Neural cell (in vitro differentiated cells): ENCODE data around the gene RPL22. TPM values are rescaled to one million over a fixed set of nuclear protein-coding genes. Genes with fewer than 3 reads are reported as not detected.
A peak's percentile ranks its signal among the peaks of the same experiment; 100 is the strongest.

Experiments used
- H2AFZ ChIP-seq: fragments of 200-600, 300-800 bp; sonication (generic), shearing (Covaris generic); 2 replicates; pipeline ENCODE4 v1.6.0; 2014; ENCODE audit warnings: low read depth, mild to moderate bottlenecking, antibody characterized with exemption, low read length, moderate library complexity
- H3F3A ChIP-seq: fragments of 200-600 bp; shearing (Covaris generic); 2 replicates; pipeline ENCODE4 v1.6.1; 2016; ENCODE audit warnings: mild to moderate bottlenecking, moderate library complexity, mixed read lengths, antibody characterized with exemption, low read length; ENCODE audit not compliant: insufficient read depth, poor library complexity, severe bottlenecking
- H3K27ac ChIP-seq: fragments of 200-600, 300-800 bp; sonication (generic), shearing (Covaris generic); 2 replicates; pipeline ENCODE4 v1.5.1; 2014; ENCODE audit warnings: mild to moderate bottlenecking, low read length, moderate library complexity
- H3K27me3 ChIP-seq: fragments of 300-800, 200-600 bp; sonication (generic), shearing (Covaris generic); 2 replicates; pipeline ENCODE4 v1.6.0; 2014; ENCODE audit warnings: mild to moderate bottlenecking, low read depth, low read length, moderate library complexity; ENCODE audit not compliant: insufficient read depth
- H3K36me3 ChIP-seq: fragments of 300-800, 200-600 bp; sonication (generic), shearing (Covaris generic); 2 replicates; pipeline ENCODE4 v1.5.1; 2014; ENCODE audit warnings: mild to moderate bottlenecking, antibody characterized with exemption, low read length, moderate library complexity; ENCODE audit not compliant: insufficient read depth
- H3K4me2 ChIP-seq: fragments of 300-800, 200-600 bp; sonication (generic), shearing (Covaris generic); 2 replicates; pipeline ENCODE4 v1.6.0; 2014; ENCODE audit warnings: mild to moderate bottlenecking, low read length
- H3K4me3 ChIP-seq: fragments of 300-800, 200-600 bp; sonication (generic), shearing (Covaris generic); 2 replicates; pipeline ENCODE4 v1.5.1; 2014; ENCODE audit warnings: mild to moderate bottlenecking, low read length, moderate library complexity
- H3K79me2 ChIP-seq: fragments of 200-600 bp; shearing (Covaris generic); replicated peaks from 2 replicates; pipeline ENCODE4 v1.6.0; 2014; ENCODE audit warnings: mild to moderate bottlenecking, low read length, moderate library complexity; ENCODE audit not compliant: insufficient read depth
- H3K9ac ChIP-seq: fragments of 300-800, 200-600 bp; sonication (generic), shearing (Covaris generic); 2 replicates; pipeline ENCODE4 v1.6.1; 2016; ENCODE audit warnings: mild to moderate bottlenecking, low read length, mixed read lengths
- H3K9me2 ChIP-seq: fragments of 200-600 bp; shearing (Covaris generic); 2 replicates; pipeline ENCODE4 v1.6.1; 2016; ENCODE audit warnings: mild to moderate bottlenecking, low read length, mixed read lengths; ENCODE audit not compliant: insufficient read depth
- H3K9me3 ChIP-seq: fragments of 200-600, 300-800 bp; sonication (generic), shearing (Covaris generic); 2 replicates; pipeline ENCODE4 v1.6.1; 2016; ENCODE audit warnings: mild to moderate bottlenecking, mixed run types, low read length, moderate library complexity, mixed read lengths
- H4K20me1 ChIP-seq: fragments of 200-600 bp; shearing (Covaris generic); 2 replicates; pipeline ENCODE4 v1.6.1; 2016; ENCODE audit warnings: mild to moderate bottlenecking, mixed run types; ENCODE audit not compliant: insufficient read depth
- CTCF ChIP-seq: fragments of 450-650 bp; IDR thresholded peaks from 2 replicates; pipeline ENCODE4 v1.5.1; 2014; ENCODE audit warnings: antibody characterized with exemption, mild to moderate bottlenecking, moderate library complexity; ENCODE audit not compliant: poor library complexity, severe bottlenecking
- EP300 ChIP-seq: fragments of 450-650 bp; conservative IDR thresholded peaks from 2 replicates; pipeline ENCODE4 v1.6.1; 2014; ENCODE audit warnings: antibody characterized with exemption, mild to moderate bottlenecking, moderate library complexity; ENCODE audit not compliant: poor library complexity, severe bottlenecking
- EZH2 ChIP-seq: fragments of 200-600, 300-800 bp; shearing (Covaris generic), sonication (generic); IDR thresholded peaks from 2 replicates; pipeline ENCODE4 v1.6.1; 2014; ENCODE audit warnings: antibody characterized with exemption, low read length, borderline replicate concordance, mild to moderate bottlenecking; ENCODE audit not compliant: insufficient read depth, poor library complexity, severe bottlenecking
- MXI1 ChIP-seq: fragments of 450-650 bp; conservative IDR thresholded peaks from 2 replicates; pipeline ENCODE4 v1.6.1; 2014; ENCODE audit warnings: antibody characterized with exemption, mild to moderate bottlenecking; ENCODE audit not compliant: poor library complexity, severe bottlenecking
- POLR2AphosphoS5 ChIP-seq: IDR thresholded peaks from 2 replicates; pipeline ENCODE4 v1.6.1; 2012
- RAD21 ChIP-seq: fragments of 450-650 bp; conservative IDR thresholded peaks from 2 replicates; pipeline ENCODE4 v1.6.1; 2014; ENCODE audit warnings: antibody characterized with exemption, mild to moderate bottlenecking, moderate library complexity
- REST ChIP-seq: IDR thresholded peaks from 2 replicates; pipeline ENCODE4 v1.6.1; 2012; ENCODE audit warnings: borderline replicate concordance
- SMC3 ChIP-seq: fragments of 450-650 bp; conservative IDR thresholded peaks from 2 replicates; pipeline ENCODE4 v1.6.1; 2014; ENCODE audit warnings: antibody characterized with exemption, mild to moderate bottlenecking, moderate library complexity; ENCODE audit not compliant: poor library complexity
- TAF1 ChIP-seq: IDR thresholded peaks from 2 replicates; pipeline ENCODE4 v1.6.1; 2012; ENCODE audit warnings: low read depth
- polyA plus RNA-seq: library from polyadenylated mRNA; depleted of rRNA; stranded (reverse); fragments of >200 nt; gene quantifications from 2 replicates; pipeline ENCODE4 v1.2.3, GENCODE V29; 2014

RPL22 gene
- polyA plus RNA-seq, 1 donor from 2014 or later, result 294 TPM

GRCh38 chr1:6163191-6163972 lies 36.0 kb downstream of the RPL22 start:
- peak overlapping the region; percentile 96 for H3K27ac ChIP-seq
- TF ChIP-seq TAF1 (peak; percentile 33), EZH2 (no peak)
- H3K36me3 ChIP-seq, result no peaks in the 10 kb centered on the region
- H2AFZ ChIP-seq, result no peak overlapping the region
- no peaks in the 10 kb centered on the region for H3K79me2 ChIP-seq
- no peaks in the 10 kb centered on the region for H3F3A ChIP-seq
- H3K4me2 ChIP-seq, result peak overlapping the region; percentile 14
- H3K9ac ChIP-seq, result peak overlapping the region; percentile 74
- H3K27me3 ChIP-seq, result no peaks in the 10 kb centered on the region
- H3K4me3 ChIP-seq, result peak overlapping the region; percentile 50
- no peaks in the 10 kb centered on the region for H3K9me3 ChIP-seq
- no peaks in the 10 kb centered on the region for H3K9me2 ChIP-seq
- no peaks in the 10 kb centered on the region for H4K20me1 ChIP-seq

- no peaks in the 10 kb centered on the region for H3K9me2 ChIP-seq
- H3K79me2 ChIP-seq, result no peaks in the 10 kb centered on the region
- H3K4me2 ChIP-seq, result no peak overlapping the region
- H3K36me3 ChIP-seq, result no peaks in the 10 kb centered on the region
- TF ChIP-seq CTCF (no peak), EP300 (no peak), MXI1 (no peak), RAD21 (no peak)
- no peak overlapping the region for H3K4me3 ChIP-seq
- no peaks in the 10 kb centered on the region for H3K9me3 ChIP-seq
- no peak overlapping the region for H2AFZ ChIP-seq
- H3K27ac ChIP-seq, result peak overlapping the region; percentile 96
- no peaks in the 10 kb centered on the region for H3K27me3 ChIP-seq
- H3F3A ChIP-seq, result no peaks in the 10 kb centered on the region
- no peaks in the 10 kb centered on the region for H4K20me1 ChIP-seq
- peak overlapping the region; percentile 74 for H3K9ac ChIP-seq
Measured at GRCh38 chr1:6162773-6163172, 36.6 kb downstream of the RPL22 start.

- Histone ChIP-seq H3K27me3 (no peaks in the 10 kb centered on the region), H3K9me3 (no peaks in the 10 kb centered on the region), H3K4me3 (no peak overlapping the region), H3K27ac (peak overlapping the region; percentile 96), H3K79me2 (no peaks in the 10 kb centered on the region), H3K9me2 (no peaks in the 10 kb centered on the region), H3K9ac (no peak overlapping the region), H3F3A (no peaks in the 10 kb centered on the region), H3K4me2 (no peak overlapping the region), H2AFZ (no peak overlapping the region), H3K36me3 (no peaks in the 10 kb centered on the region), H4K20me1 (no peaks in the 10 kb centered on the region)
- TF ChIP-seq REST, result no peak
- no peak for TF ChIP-seq EP300
- no peak for TF ChIP-seq CTCF
- no peak for TF ChIP-seq EZH2
- TF ChIP-seq RAD21, result no peak
- TF ChIP-seq TAF1, result no peak
- no peak for TF ChIP-seq POLR2AphosphoS5
- TF ChIP-seq MXI1, result no peak
- TF ChIP-seq SMC3, result no peak
Measured at GRCh38 chr1:6162341-6162740, 37.1 kb downstream of the RPL22 start.
